Endothelial cell of umbilical vein (primary cell): ENCODE measurements around the gene SS18L1. TPM values are rescaled to one million over a fixed set of nuclear protein-coding genes. Genes with fewer than 3 reads are reported as not detected.

Experiments
- BruUV-seq: library from RNA; stranded (reverse); fragments of 400-500 nt; replicated peaks from 2 replicates; lab custom pipeline; 2021; lab: Mats Ljungman, UMichigan
- CTCF ChIA-PET: fragments of 300-600, 350-600 bp; sonication (Branson Sonifier 250); formaldehyde crosslinking; loops from one replicate; lab custom pipeline; 2021; ENCODE audit warnings: antibody characterized with exemption, inconsistent platforms; lab: Charles Lee
- POLR2A ChIA-PET: fragments of 300-600, 350-600 bp; sonication (Branson Sonifier 250); formaldehyde crosslinking; loops from one replicate; lab custom pipeline; 2021; ENCODE audit warnings: antibody characterized with exemption, inconsistent platforms; lab: Charles Lee
- DNase-seq: peaks from one replicate; pipeline ENCODE4 v3.0.0-alpha.2; 2011; ENCODE audit warnings: low read depth, low spot score
- FAIRE-seq: peaks from 2 replicates; lab custom pipeline; 2011; peaks lifted over from hg19 to GRCh38; lab: Jason Lieb, UNC
- H2AFZ ChIP-seq: 2 replicates; pipeline ENCODE4 v1.6.0; 2012; ENCODE audit warnings: low read depth, low read length, control low read depth, inconsistent platforms
- H3K27ac ChIP-seq: 2 replicates; pipeline ENCODE4 v1.5.1; 2011; ENCODE audit warnings: low read depth, mild to moderate bottlenecking, control low read depth, low read length, moderate library complexity; ENCODE audit not compliant: insufficient read depth
- H3K27me3 ChIP-seq, 2 experiments: 2 replicates each; pipeline versions ENCODE4 v1.6.0 to v1.6.1; 2011; ENCODE audit warnings: low read length in 2 of 2, mixed read lengths in 1 of 2; ENCODE audit not compliant: control insufficient read depth in 2 of 2, insufficient read depth in 2 of 2
- H3K36me3 ChIP-seq, 2 experiments: 2 replicates in 1 of 2; 3 replicates in 1 of 2; pipeline ENCODE4 v1.5.1; 2011; ENCODE audit warnings: low read length in 2 of 2, mild to moderate bottlenecking in 1 of 2, moderate library complexity in 1 of 2; ENCODE audit not compliant: control insufficient read depth in 2 of 2, insufficient read depth in 2 of 2; ENCODE audit errors: extremely low read depth in 1 of 2
- H3K4me1 ChIP-seq: 3 replicates; pipeline ENCODE4 v1.5.1; 2011; ENCODE audit warnings: mild to moderate bottlenecking, low read length; ENCODE audit not compliant: control insufficient read depth, insufficient read depth; ENCODE audit errors: extremely low read depth
- H3K4me2 ChIP-seq: 2 replicates; pipeline ENCODE4 v1.6.1; 2011; ENCODE audit warnings: low read length, control low read depth, mixed read lengths; ENCODE audit not compliant: insufficient read depth
- H3K4me3 ChIP-seq, 3 experiments: fragments of 200-600 bp in 1 of 3; sonication (generic), shearing (Covaris generic) in 1 of 3; replicated peaks in 1 of 3; 2 replicates each; pipeline ENCODE4 v1.5.1; 2011 to 2016; ENCODE audit warnings: control low read depth in 3 of 3, low read length in 3 of 3, mild to moderate bottlenecking in 2 of 3, inconsistent platforms in 1 of 3, low read depth in 1 of 3, moderate library complexity in 1 of 3; ENCODE audit not compliant: insufficient read depth in 1 of 3
- H3K79me2 ChIP-seq: 2 replicates; pipeline ENCODE4 v1.6.0; 2012; ENCODE audit warnings: low read length, inconsistent platforms; ENCODE audit not compliant: control insufficient read depth, insufficient read depth
- H3K9ac ChIP-seq: replicated peaks from 2 replicates; pipeline ENCODE3; 2011; ENCODE audit warnings: low read length, control low read depth; ENCODE audit not compliant: insufficient read depth; ENCODE audit errors: extremely low read depth
- H3K9me1 ChIP-seq: replicated peaks from 3 replicates; pipeline ENCODE4 v1.6.0; 2011; ENCODE audit warnings: mild to moderate bottlenecking, low read length; ENCODE audit not compliant: control insufficient read depth, insufficient read depth; ENCODE audit errors: extremely low read depth
- H3K9me3 ChIP-seq: replicated peaks from 2 replicates; pipeline ENCODE4 v1.5.1; 2012; ENCODE audit warnings: low read length, inconsistent platforms; ENCODE audit not compliant: control insufficient read depth, insufficient read depth
- H4K20me1 ChIP-seq: replicated peaks from 2 replicates; pipeline ENCODE3; 2011; ENCODE audit warnings: mild to moderate bottlenecking, low read length; ENCODE audit not compliant: control insufficient read depth, insufficient read depth; ENCODE audit errors: extremely low read depth
- EZH2 ChIP-seq: IDR thresholded peaks from 2 replicates; pipeline ENCODE4 v1.6.1; 2012; ENCODE audit warnings: borderline replicate concordance, low read depth, mild to moderate bottlenecking, moderate library complexity, low read length, inconsistent platforms; ENCODE audit not compliant: severe bottlenecking
- FOS ChIP-seq: IDR thresholded peaks from 2 replicates; pipeline ENCODE4 v1.6.1; 2011; ENCODE audit warnings: mild to moderate bottlenecking, low read length, moderate library complexity, borderline replicate concordance; ENCODE audit not compliant: insufficient read depth
- GATA2 ChIP-seq: IDR thresholded peaks from 2 replicates; pipeline ENCODE4 v1.7.0; 2011; ENCODE audit warnings: low read depth, mild to moderate bottlenecking, moderate library complexity, mixed read lengths, low read length; ENCODE audit not compliant: insufficient read length, insufficient read depth
- JUN ChIP-seq: IDR thresholded peaks from 2 replicates; pipeline ENCODE4 v1.6.1; 2011; ENCODE audit warnings: borderline replicate concordance, low read depth; ENCODE audit not compliant: insufficient read length, insufficient read depth
- MAX ChIP-seq: IDR thresholded peaks from 2 replicates; pipeline ENCODE4 v1.6.1; 2011; ENCODE audit not compliant: insufficient read depth, insufficient read length
- MYC ChIP-seq: IDR thresholded peaks from one replicate; pipeline ENCODE4 v1.6.1; 2011; ENCODE audit warnings: mild to moderate bottlenecking, low read depth, low read length
- POLR2A ChIP-seq: IDR thresholded peaks from 2 replicates; pipeline ENCODE4 v1.6.1; 2012; ENCODE audit warnings: low read depth, mild to moderate bottlenecking, control low read depth, low read length
- POLR2AphosphoS5 ChIP-seq: IDR thresholded peaks from 2 replicates; pipeline ENCODE4 v1.6.1; 2012; ENCODE audit warnings: low read depth, mild to moderate bottlenecking, control low read depth, low read length, moderate library complexity; ENCODE audit not compliant: insufficient read depth
- dilution Hi-C: fragments of 300-500 bp; cut with MboI; formaldehyde crosslinking; loops from one replicate; pipeline ENCODE4 v1.15.0; 2019; ENCODE audit warnings: low sequenced_read_pairs; ENCODE audit not compliant: extremely low pct_ligation_motif_present
- intact Hi-C: fragments of 100-400 bp; cut with micrococcal nuclease; formaldehyde crosslinking; loops from one replicate; pipeline ENCODE4 v1.10.0; 2022
- polyA plus RNA-seq, 4 experiments: library from polyadenylated mRNA; depleted of rRNA in 3 of 4; stranded (reverse) in 3 of 4; unstranded in 1 of 4; fragments of >200 nt; gene quantifications; 2 replicates each; pipeline versions ENCODE4 v1.2.1 to v1.2.3, GENCODE V29; 2011 to 2012; ENCODE audit warnings: missing spikeins in 1 of 4
- total RNA-seq: library from RNA; stranded (reverse); gene quantifications from 2 replicates; pipeline ENCODE4 v1.2.3, GENCODE V29; 2021
- TF ChIP-seq, protein P1 (sequence below), 2 donors: IDR thresholded peaks; 1 replicate in 1 of 2; 2 replicates in 1 of 2; pipeline ENCODE4 v1.5.1; 2011; ENCODE audit warnings: low read length in 2 of 2, mild to moderate bottlenecking in 2 of 2, moderate library complexity in 2 of 2, control low read depth in 1 of 2, inconsistent platforms in 1 of 2, low read depth in 1 of 2; ENCODE audit not compliant: insufficient read depth in 1 of 2; ENCODE audit errors: extremely low read depth in 1 of 2

Gene SS18L1
- total and polyA plus RNA-seq, 2 donors (not counting 3 experiments of a cell fraction or from before 2014, with no cell fraction given): 15.4 to 21.7 TPM

DNA sequence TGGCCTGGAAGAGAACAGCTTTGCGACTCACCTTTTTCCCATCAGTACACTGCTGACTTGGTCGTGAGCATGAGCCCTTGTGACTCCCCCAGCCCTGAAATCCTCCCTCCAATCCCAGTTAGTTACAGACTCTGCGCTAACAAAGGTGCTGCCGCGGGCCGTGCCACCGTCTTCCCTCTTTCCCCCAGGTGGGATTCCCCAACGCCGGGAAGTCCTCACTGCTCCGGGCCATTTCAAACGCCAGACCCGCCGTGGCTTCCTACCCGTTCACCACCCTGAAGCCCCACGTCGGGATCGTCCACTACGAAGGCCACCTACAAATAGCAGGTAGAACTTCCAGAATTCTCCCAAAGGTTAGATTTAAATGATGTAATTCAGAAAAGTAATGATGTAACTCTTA, 55.4 kb downstream of the SS18L1 start:
- H3K36me3 ChIP-seq: peaks cover 0 to 29% of the 10 kb centered on the region in 2 experiments
- no peaks in the 10 kb centered on the region for H4K20me1 ChIP-seq
- H3K9ac ChIP-seq: no peak overlapping the region
- no peak overlapping the region for H3K4me3 ChIP-seq
- H3K27ac ChIP-seq: no peak overlapping the region
- DNase-seq (no peak), FAIRE-seq (no peak)
- ChIA-PET CTCF (no interaction called here), POLR2A (no interaction called here)
- no peaks in the 10 kb centered on the region for H3K9me3 ChIP-seq
- BruUV-seq: no TSS peak
- intact Hi-C loops (no loop called here), dilution Hi-C loops (no loop called here)
- no peak for TF ChIP-seq POLR2AphosphoS5
- TF ChIP-seq FOS: no peak
- no peak for TF ChIP-seq GATA2
- no peak for TF ChIP-seq POLR2A
- TF ChIP-seq, protein P1, sequence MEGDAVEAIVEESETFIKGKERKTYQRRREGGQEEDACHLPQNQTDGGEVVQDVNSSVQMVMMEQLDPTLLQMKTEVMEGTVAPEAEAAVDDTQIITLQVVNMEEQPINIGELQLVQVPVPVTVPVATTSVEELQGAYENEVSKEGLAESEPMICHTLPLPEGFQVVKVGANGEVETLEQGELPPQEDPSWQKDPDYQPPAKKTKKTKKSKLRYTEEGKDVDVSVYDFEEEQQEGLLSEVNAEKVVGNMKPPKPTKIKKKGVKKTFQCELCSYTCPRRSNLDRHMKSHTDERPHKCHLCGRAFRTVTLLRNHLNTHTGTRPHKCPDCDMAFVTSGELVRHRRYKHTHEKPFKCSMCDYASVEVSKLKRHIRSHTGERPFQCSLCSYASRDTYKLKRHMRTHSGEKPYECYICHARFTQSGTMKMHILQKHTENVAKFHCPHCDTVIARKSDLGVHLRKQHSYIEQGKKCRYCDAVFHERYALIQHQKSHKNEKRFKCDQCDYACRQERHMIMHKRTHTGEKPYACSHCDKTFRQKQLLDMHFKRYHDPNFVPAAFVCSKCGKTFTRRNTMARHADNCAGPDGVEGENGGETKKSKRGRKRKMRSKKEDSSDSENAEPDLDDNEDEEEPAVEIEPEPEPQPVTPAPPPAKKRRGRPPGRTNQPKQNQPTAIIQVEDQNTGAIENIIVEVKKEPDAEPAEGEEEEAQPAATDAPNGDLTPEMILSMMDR (IDR thresholded peaks at IDR 0.05; ENCODE audit: extremely low read depth in 1 of 2, insufficient read depth in 1 of 2, low read depth in 1 of 2, low read length in 2 of 2): no peak
- TF ChIP-seq EZH2: no peak
- no peak for TF ChIP-seq JUN
- TF ChIP-seq MYC: no peak
- no peak for TF ChIP-seq MAX
- no peaks in the 10 kb centered on the region for H3K27me3 ChIP-seq
- H3K4me2 ChIP-seq: no peak overlapping the region
- peaks cover 9% of the 10 kb centered on the region for H3K4me1 ChIP-seq
- H3K79me2 ChIP-seq: no peaks in the 10 kb centered on the region
- no peaks in the 10 kb centered on the region for H3K9me1 ChIP-seq
- H2AFZ ChIP-seq: no peak overlapping the region
